Cardiac muscle cell (in vitro differentiated cells and primary cell): Measurements from ENCODE around the gene KRTAP1-5. TPM values are rescaled to one million over a fixed set of nuclear protein-coding genes. Genes with fewer than 3 reads are reported as not detected.
"Not testable (repeated sequence)": the region's sequence is repeated elsewhere in the genome, so short reads cannot be mapped to it uniquely, and the experiment has no call there.

Experiments used
- DNase-seq, 2 donors: peaks; one replicate each; pipeline versions ENCODE4 v3.0.0 to v3.0.0-alpha.2; 2010 to 2017; ENCODE audit warnings: low read depth in 1 of 2, low spot score in 1 of 2
- H3K27ac ChIP-seq: fragments of 200-600 bp; sonication (generic); 2 replicates; pipeline ENCODE4 v1.5.1; 2016
- H3K27me3 ChIP-seq: fragments of 200-600 bp; sonication (generic); 2 replicates; pipeline ENCODE4 v1.6.0; 2016; ENCODE audit warnings: control low read depth
- H3K36me3 ChIP-seq: fragments of 200-600 bp; sonication (generic); 2 replicates; pipeline ENCODE4 v1.5.1; 2016; ENCODE audit warnings: control low read depth
- H3K4me1 ChIP-seq: fragments of 200-600 bp; sonication (generic); 2 replicates; pipeline ENCODE4 v1.8.1; 2017; ENCODE audit warnings: low read depth, mild to moderate bottlenecking, mixed run types
- H3K4me3 ChIP-seq: fragments of 200-600 bp; sonication (generic); 2 replicates; pipeline ENCODE4 v1.5.1; 2016; ENCODE audit warnings: mild to moderate bottlenecking
- H3K9me3 ChIP-seq: fragments of 200-600 bp; sonication (generic); 2 replicates; pipeline ENCODE4 v1.5.1; 2017; ENCODE audit warnings: low read depth, mild to moderate bottlenecking, control low read depth
- CTCF ChIP-seq: IDR thresholded peaks from 2 replicates; pipeline ENCODE4 v1.5.1; 2012; ENCODE audit warnings: low read depth, mild to moderate bottlenecking, low read length
- polyA plus RNA-seq: library from polyadenylated mRNA; unstranded; fragments of >200 nt; fragmentation: Nextera tagmentation; extraction: Ambion mirVana; gene quantifications from 2 replicates; pipeline ENCODE4 v1.2.1, GENCODE V29; 2016
- total RNA-seq: library from RNA; depleted of rRNA; stranded (reverse); fragments of >200 nt; gene quantifications from 2 replicates; pipeline ENCODE4 v1.2.3, GENCODE V29; 2016

The KRTAP1-5 gene
- total and polyA plus RNA-seq, 2 experiments from 2014 or later, result not detected

- H3K36me3 ChIP-seq, result no peaks in the 10 kb centered on the region
- H3K27ac ChIP-seq, result no peak overlapping the region
- H3K4me3 ChIP-seq, result no peak overlapping the region
- H3K27me3 ChIP-seq, result no peaks in the 10 kb centered on the region
- no peak for TF ChIP-seq CTCF
- H3K4me1 ChIP-seq, result no peaks in the 10 kb centered on the region
- no peak for DNase-seq
- no peaks in the 10 kb centered on the region for H3K9me3 ChIP-seq
These were observed 42.0 kb upstream of the KRTAP1-5 start for GRCh38 chr17:41069031-41069430.

GRCh38 chr17:41067281-41067680 lies 40.3 kb upstream of the KRTAP1-5 start:
- no peak for DNase-seq
- H3K4me1 ChIP-seq, result no peaks in the 10 kb centered on the region
- no peak overlapping the region for H3K27ac ChIP-seq
- no peaks in the 10 kb centered on the region for H3K9me3 ChIP-seq
- no peak for TF ChIP-seq CTCF
- H3K36me3 ChIP-seq, result no peaks in the 10 kb centered on the region
- H3K4me3 ChIP-seq, result no peak overlapping the region
- no peaks in the 10 kb centered on the region for H3K27me3 ChIP-seq

DNA sequence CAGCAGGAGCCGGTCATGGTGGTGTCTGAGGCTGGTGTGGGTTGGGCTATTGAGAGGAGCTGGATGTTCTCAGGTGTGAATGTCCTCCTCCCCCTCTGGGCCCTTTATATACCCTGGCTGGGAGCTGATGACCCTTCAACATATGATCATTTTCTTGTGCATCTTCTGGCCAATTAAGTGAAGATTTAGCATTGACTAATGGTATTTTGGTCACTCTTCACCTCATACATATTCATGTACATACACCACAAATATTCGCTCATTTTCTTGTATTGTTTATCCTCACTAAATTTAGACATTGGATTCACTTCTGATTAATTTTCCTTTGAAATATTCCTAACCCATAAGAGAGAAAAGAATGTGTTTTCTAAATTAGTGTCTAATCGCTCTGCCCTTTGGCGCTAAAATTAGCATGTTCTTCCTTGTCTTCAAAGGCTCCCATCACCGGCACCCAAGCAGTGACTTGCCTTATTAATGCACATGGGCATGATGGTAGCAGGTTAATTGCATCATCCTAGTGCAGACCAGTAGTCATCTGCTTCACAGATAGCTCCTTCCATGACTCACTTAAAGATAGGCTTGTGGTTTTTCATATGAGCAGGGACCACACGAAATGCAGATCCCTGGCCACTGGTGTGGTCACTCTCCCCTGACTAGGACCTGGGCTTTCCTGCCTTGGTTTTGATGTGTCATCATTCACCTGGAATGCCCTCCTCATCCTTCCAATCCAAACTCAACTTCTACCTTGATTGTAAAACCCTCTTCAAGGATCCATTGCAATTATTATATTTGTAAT lies 39.0 kb upstream of the KRTAP1-5 start, which contains the start of gene KRTAP2-4:
Gene KRTAP2-4, minus strand, starts transcription at position 51 of the 796 bp plus-strand sequence. Its CDS starts 34 bp downstream, at position 17.
- no peak within 1 kb of the TSS for H3K27ac ChIP-seq
- no peaks in the 10 kb centered on the region for H3K4me1 ChIP-seq
- DNase-seq, result peak in 1 of 2 donors; percentile 47
- H3K4me3 ChIP-seq, result no peak within 1 kb of the TSS
- H3K27me3 ChIP-seq, result no peaks in the 10 kb centered on the region
- H3K9me3 ChIP-seq, result no peaks in the 10 kb centered on the region
- TF ChIP-seq CTCF, result no peak
- no peaks in the 10 kb centered on the region for H3K36me3 ChIP-seq

GRCh38 chr17:41065016-41065689 lies 38.1 kb upstream of the KRTAP1-5 start:
- H3K4me1 ChIP-seq, H3K27me3 ChIP-seq, H3K9me3 ChIP-seq, H3K4me3 ChIP-seq, DNase-seq, H3K36me3 ChIP-seq, H3K27ac ChIP-seq: not testable (repeated sequence)

- Histone ChIP-seq H3K4me3 (no peak overlapping the region), H3K4me1 (no peaks in the 10 kb centered on the region), H3K36me3 (no peaks in the 10 kb centered on the region), H3K27ac (no peak overlapping the region), H3K9me3 (no peaks in the 10 kb centered on the region), H3K27me3 (no peaks in the 10 kb centered on the region)
- no peak for DNase-seq
- no peak for TF ChIP-seq CTCF
These were observed 37.3 kb upstream of the KRTAP1-5 start for GRCh38 chr17:41064301-41064700.

DNA sequence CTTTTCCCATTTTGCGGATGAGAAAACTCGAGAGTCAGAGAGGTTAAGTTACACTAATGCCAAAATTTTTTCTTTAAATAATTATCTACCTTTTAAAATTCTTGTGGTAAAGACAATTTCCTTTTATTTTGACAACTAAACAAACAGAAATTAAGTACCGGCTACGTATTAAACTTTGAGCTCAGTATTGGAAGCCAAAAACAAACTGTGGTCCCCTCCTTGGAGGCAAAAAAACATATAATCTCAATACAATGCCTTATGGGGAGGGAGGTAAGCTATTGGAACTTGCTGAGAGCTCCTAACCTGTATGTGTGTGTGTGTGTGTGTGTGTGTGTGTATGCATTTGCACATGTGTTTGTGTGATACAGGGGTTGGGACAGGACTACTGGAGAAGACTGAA lies 36.4 kb upstream of the KRTAP1-5 start:
- H3K4me3 ChIP-seq, result no peak overlapping the region
- no peaks in the 10 kb centered on the region for H3K36me3 ChIP-seq
- no peak for DNase-seq
- no peaks in the 10 kb centered on the region for H3K4me1 ChIP-seq
- no peaks in the 10 kb centered on the region for H3K9me3 ChIP-seq
- TF ChIP-seq CTCF, result no peak
- no peaks in the 10 kb centered on the region for H3K27me3 ChIP-seq
- no peak overlapping the region for H3K27ac ChIP-seq
